Measurements from ENCODE around the gene IGSF5. TPM values are rescaled to one million over a fixed set of nuclear protein-coding genes. Genes with fewer than 3 reads are reported as not detected.

The IGSF5 gene
- total RNA-seq, 1 experiment from 2014 or later = not detected

GRCh38 chr21:39847877-39848276, 102.9 kb downstream of the IGSF5 start:
- H3K9ac ChIP-seq (ENCODE audit: low read length) = no peak overlapping the region
- no peaks in the 10 kb centered on the region for H3F3A ChIP-seq (ENCODE audit: low read length, unreplicated experiment)
- no peak overlapping the region for H3K4me3 ChIP-seq (ENCODE audit: low read length)
- no peak for TF ChIP-seq EZH2 (IDR thresholded peaks at IDR 0.05; ENCODE audit: low read length, unreplicated experiment)
- TF ChIP-seq, protein P1, sequence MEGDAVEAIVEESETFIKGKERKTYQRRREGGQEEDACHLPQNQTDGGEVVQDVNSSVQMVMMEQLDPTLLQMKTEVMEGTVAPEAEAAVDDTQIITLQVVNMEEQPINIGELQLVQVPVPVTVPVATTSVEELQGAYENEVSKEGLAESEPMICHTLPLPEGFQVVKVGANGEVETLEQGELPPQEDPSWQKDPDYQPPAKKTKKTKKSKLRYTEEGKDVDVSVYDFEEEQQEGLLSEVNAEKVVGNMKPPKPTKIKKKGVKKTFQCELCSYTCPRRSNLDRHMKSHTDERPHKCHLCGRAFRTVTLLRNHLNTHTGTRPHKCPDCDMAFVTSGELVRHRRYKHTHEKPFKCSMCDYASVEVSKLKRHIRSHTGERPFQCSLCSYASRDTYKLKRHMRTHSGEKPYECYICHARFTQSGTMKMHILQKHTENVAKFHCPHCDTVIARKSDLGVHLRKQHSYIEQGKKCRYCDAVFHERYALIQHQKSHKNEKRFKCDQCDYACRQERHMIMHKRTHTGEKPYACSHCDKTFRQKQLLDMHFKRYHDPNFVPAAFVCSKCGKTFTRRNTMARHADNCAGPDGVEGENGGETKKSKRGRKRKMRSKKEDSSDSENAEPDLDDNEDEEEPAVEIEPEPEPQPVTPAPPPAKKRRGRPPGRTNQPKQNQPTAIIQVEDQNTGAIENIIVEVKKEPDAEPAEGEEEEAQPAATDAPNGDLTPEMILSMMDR (conservative IDR thresholded peaks at IDR 0.05; ENCODE audit: low read depth, low read length) = no peak
- no peak for TF ChIP-seq EZH2phosphoT487 (IDR thresholded peaks at IDR 0.05; ENCODE audit: borderline replicate concordance, low read length)
- no TSS peak for BruUV-seq (replicated peaks)
- H3K4me1 ChIP-seq (ENCODE audit: insufficient read depth, low read length) = no peaks in the 10 kb centered on the region
- no peaks in the 10 kb centered on the region for H3K9me3 ChIP-seq (ENCODE audit: low read length)
- DNase-seq (no peak), ATAC-seq (no peak)
- no peaks in the 10 kb centered on the region for H3K36me3 ChIP-seq (ENCODE audit: low read depth, low read length)
- no peaks in the 10 kb centered on the region for H3K79me2 ChIP-seq (ENCODE audit: low read length)
- H3K9me2 ChIP-seq (replicated peaks; ENCODE audit: low read length) = no peaks in the 10 kb centered on the region
- no peaks in the 10 kb centered on the region for H4K20me1 ChIP-seq (ENCODE audit: low read length)
- H3K4me2 ChIP-seq (ENCODE audit: low read length) = no peak overlapping the region
- H3K27me3 ChIP-seq (ENCODE audit: low read length) = peaks cover 5% of the 10 kb centered on the region; the same call in 1 of the 2 replicates
- H3K27ac ChIP-seq (ENCODE audit: low read length) = no peak overlapping the region
- CTCF ChIA-PET = no interaction called here
- H2AFZ ChIP-seq (ENCODE audit: low read length) = no peak overlapping the region
- intact Hi-C loops (cut with micrococcal nuclease) = no loop called here
- POLR2A ChIA-PET (ENCODE audit: unreplicated experiment) = no interaction called here

DNA sequence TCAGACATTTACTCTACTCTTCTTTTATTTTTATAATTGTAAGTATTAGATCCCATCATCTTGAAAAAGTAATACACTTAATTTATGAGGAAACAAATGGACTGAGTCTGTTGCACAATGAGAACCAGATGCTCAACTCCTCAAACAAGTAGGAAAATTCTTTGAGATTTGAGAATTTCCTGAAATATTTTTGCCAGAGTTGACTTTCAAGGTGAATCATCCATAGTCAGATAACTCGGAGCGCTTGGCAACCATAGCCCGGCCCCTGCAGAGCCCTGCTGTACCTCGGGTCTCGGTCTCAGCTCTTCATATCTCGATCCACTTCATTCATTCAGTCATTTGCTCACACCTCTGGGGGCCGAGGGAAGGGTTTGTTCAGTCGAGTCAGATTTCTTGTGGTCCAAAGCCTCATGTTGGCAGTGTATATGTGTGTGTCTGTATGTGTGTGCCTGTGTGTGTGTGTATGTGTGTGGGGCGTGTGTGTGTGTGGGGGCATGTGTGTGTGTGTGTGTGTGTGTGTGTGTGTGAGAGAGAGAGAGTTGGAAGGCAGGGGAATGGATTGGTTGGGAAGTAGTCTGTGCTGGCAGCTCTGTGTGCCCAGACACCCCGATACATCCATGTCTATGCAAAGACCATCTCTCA, 104.2 kb downstream of the IGSF5 start:
- H3F3A ChIP-seq (ENCODE audit: low read length, unreplicated experiment) = no peaks in the 10 kb centered on the region
- no peaks in the 10 kb centered on the region for H3K79me2 ChIP-seq (ENCODE audit: low read length)
- TF ChIP-seq EZH2 (IDR thresholded peaks at IDR 0.05; ENCODE audit: low read length, unreplicated experiment) = no peak
- TF ChIP-seq EZH2phosphoT487 (IDR thresholded peaks at IDR 0.05; ENCODE audit: borderline replicate concordance, low read length) = no peak
- TF ChIP-seq, protein P1 (conservative IDR thresholded peaks at IDR 0.05; ENCODE audit: low read depth, low read length) = no peak
- DNase-seq = no peak
- no peak overlapping the region for H3K27ac ChIP-seq (ENCODE audit: low read length)
- H3K4me2 ChIP-seq (ENCODE audit: low read length) = no peak overlapping the region
- BruUV-seq (replicated peaks) = no TSS peak
- no peak overlapping the region for H3K9ac ChIP-seq (ENCODE audit: low read length)
- H4K20me1 ChIP-seq (ENCODE audit: low read length) = no peaks in the 10 kb centered on the region
- no peaks in the 10 kb centered on the region for H3K9me3 ChIP-seq (ENCODE audit: low read length)
- ChIA-PET CTCF (no interaction called here), POLR2A (ENCODE audit: unreplicated experiment) (no interaction called here)
- no peak overlapping the region for H2AFZ ChIP-seq (ENCODE audit: low read length)
- ATAC-seq = no peak
- H3K4me1 ChIP-seq (ENCODE audit: insufficient read depth, low read length) = no peaks in the 10 kb centered on the region
- H3K27me3 ChIP-seq (ENCODE audit: low read length) = peaks cover 5% of the 10 kb centered on the region; the same call in 1 of the 2 replicates
- H3K9me2 ChIP-seq (replicated peaks; ENCODE audit: low read length) = no peaks in the 10 kb centered on the region
- H3K36me3 ChIP-seq (ENCODE audit: low read depth, low read length) = no peaks in the 10 kb centered on the region
- intact Hi-C loops (cut with micrococcal nuclease) = no loop called here
- H3K4me3 ChIP-seq (ENCODE audit: low read length) = no peak overlapping the region

- intact Hi-C loops (cut with micrococcal nuclease) = no loop called here
- H3K4me1 ChIP-seq (ENCODE audit: insufficient read depth, low read length) = no peaks in the 10 kb centered on the region
- ChIA-PET POLR2A (ENCODE audit: unreplicated experiment) (no interaction called here), CTCF (no interaction called here)
- H3F3A ChIP-seq (ENCODE audit: low read length, unreplicated experiment) = no peaks in the 10 kb centered on the region
- no peak for DNase-seq
- no peak overlapping the region for H3K27ac ChIP-seq (ENCODE audit: low read length)
- no peak overlapping the region for H2AFZ ChIP-seq (ENCODE audit: low read length)
- no peak overlapping the region for H3K4me2 ChIP-seq (ENCODE audit: low read length)
- H3K4me3 ChIP-seq (ENCODE audit: low read length) = no peak overlapping the region
- H3K9ac ChIP-seq (ENCODE audit: low read length) = no peak overlapping the region
- no peaks in the 10 kb centered on the region for H4K20me1 ChIP-seq (ENCODE audit: low read length)
- H3K9me3 ChIP-seq (ENCODE audit: low read length) = no peaks in the 10 kb centered on the region
- H3K27me3 ChIP-seq (ENCODE audit: low read length) = peaks cover 5% of the 10 kb centered on the region; the same call in 1 of the 2 replicates
- no peaks in the 10 kb centered on the region for H3K9me2 ChIP-seq (replicated peaks; ENCODE audit: low read length)
- H3K36me3 ChIP-seq (ENCODE audit: low read depth, low read length) = no peaks in the 10 kb centered on the region
- BruUV-seq (replicated peaks) = no TSS peak
- TF ChIP-seq, protein P1 (conservative IDR thresholded peaks at IDR 0.05; ENCODE audit: low read depth, low read length) = no peak
- no peak for TF ChIP-seq EZH2 (IDR thresholded peaks at IDR 0.05; ENCODE audit: low read length, unreplicated experiment)
- no peak for TF ChIP-seq EZH2phosphoT487 (IDR thresholded peaks at IDR 0.05; ENCODE audit: borderline replicate concordance, low read length)
- no peaks in the 10 kb centered on the region for H3K79me2 ChIP-seq (ENCODE audit: low read length)
- ATAC-seq = no peak
Measured at GRCh38 chr21:39850333-39850732, 105.3 kb downstream of the IGSF5 start.
